NCI-H2107 treated with DMSO at 0.1 percent for 48 hours (cell line): ENCODE data around the gene AMOTL1.
A peak's percentile ranks its signal among the peaks of the same experiment; 100 is the strongest.

Source experiments
- DNase-seq: peaks from one replicate; lab custom pipeline; 2025; ENCODE audit not compliant: unreplicated experiment; lab: John Stamatoyannopoulos, UW

Gene AMOTL1

DNA sequence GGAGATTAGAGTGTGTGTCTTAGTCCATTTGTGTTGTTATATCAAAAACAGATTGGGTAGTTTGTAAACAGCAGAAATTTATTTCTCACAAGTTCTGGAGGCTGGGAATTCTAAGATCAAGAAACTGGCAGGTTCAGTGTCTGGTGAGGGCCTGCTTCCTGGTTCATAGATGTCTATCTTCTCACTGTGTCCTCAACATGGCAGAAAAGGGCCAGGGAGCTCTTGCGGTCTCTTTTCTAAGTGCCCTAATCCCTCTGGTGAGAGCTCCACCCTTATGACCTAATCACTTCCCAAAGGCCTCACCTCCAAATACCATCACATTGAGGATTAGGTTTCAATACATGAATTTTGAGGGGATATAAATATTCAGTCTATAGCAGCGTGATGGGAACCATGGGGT is 25.5 kb upstream of the AMOTL1 start:
- DNase-seq = no peak

GRCh38 chr11:94746721-94747120 is 21.4 kb upstream of the AMOTL1 start:
- no peak for DNase-seq

DNA sequence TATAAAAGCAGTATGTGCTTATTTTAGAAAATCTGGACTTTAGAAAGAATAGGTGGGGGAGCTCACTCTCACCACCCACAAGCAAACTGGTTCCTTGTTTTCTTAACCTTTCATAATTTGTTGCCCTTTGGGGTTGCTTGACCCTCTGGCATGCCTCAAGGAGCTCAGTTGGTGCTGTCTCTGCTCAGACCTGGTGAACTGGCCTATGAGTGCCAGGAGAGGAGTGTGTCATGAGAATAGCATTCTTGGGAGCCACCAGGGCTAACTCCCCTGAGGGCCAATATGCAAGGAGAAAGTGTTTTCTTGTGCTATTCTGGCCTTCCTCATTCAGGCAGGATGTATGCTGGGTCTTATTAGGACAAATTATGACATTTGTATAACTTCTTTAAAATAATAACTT is 21.0 kb upstream of the AMOTL1 start:
- no peak for DNase-seq

DNA sequence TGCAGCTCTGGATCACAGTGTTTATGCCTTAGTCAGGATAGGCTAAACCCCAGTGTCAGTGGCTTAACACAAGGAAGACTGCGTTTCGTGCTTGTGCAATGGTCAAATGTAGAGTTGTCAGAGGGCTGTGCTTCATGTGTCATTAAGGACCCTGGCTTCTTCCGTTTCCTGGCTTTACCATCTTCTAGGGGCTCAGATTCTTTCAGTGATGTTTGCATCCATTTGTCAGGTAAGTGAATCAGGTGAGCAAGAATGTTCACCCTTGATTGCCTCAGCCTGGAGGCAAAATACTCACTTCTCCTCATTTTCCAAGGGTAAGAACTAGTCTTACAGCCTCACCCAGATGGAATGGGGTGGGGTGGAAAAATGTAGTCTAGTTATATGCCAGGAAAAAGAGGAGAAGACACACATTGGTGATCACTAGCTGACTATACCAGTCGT is 20.5 kb upstream of the AMOTL1 start:
- DNase-seq = no peak

GRCh38 chr11:94749369-94749768 is 18.8 kb upstream of the AMOTL1 start:
- no peak for DNase-seq

GRCh38 chr11:94750319-94751217 is 17.6 kb upstream of the AMOTL1 start:
- DNase-seq = no peak

GRCh38 chr11:94751218-94751609 is 16.9 kb upstream of the AMOTL1 start:
- DNase-seq = no peak

GRCh38 chr11:94751786-94752185 is 16.4 kb upstream of the AMOTL1 start:
- DNase-seq = no peak

GRCh38 chr11:94753630-94754029 is 14.5 kb upstream of the AMOTL1 start:
- no peak for DNase-seq

DNA sequence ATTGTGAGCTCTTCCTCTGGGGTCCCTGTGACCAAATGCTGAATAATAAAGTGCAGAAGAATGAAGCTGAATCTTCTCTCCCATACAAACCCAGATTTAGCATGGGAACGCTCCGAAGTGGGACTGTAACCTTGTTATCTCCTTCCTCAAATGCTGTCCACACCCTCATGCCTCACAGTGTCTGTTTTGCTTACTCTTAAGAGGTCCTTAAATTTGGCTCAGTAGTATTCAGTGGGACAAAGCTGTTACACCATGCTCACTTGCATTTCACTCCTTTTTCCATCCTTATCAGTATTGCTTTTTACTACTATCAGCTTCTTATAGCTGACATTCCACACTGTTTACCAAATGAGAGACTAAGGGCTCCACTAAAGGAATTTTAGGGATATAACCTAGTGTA is 13.8 kb upstream of the AMOTL1 start:
- no peak for DNase-seq

DNA sequence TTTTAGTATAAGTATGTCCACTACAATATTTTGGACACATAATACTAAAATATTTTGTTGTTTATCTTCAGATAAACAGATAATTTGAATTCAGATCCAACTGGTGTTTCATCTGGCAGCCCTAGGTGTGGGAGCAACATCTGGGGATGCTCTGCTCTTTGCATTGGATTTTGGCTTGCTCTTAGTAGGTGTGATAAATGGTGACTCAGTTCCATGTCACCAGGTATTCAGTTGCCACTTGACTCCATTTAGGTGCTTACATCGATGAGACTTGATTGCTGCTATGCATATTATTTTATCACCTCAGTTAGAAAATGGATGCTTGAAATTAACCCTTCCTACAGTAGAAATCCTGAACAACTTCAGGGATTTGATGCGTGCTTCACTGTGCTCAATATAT is 13.3 kb upstream of the AMOTL1 start:
- DNase-seq = no peak

DNA sequence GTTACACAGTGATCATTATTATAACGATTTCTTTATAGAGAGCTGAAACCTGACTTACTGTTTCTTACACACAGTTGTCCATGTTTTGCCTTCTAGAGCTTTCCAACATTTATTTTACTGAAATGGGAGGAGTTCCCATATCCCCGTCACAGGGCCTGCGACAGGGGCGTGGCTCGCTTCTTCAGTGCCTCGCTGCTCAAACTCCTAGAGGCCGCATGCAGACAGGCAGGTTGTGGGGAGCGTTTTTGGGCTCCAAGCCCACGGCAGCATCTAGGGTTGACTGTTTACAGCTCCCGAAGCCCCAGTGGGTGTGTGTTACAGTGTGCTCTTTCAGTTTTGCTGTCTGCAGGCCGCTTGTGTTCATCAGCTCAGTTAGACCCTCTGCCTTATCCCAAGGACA is 12.7 kb upstream of the AMOTL1 start:
- DNase-seq = no peak

DNA sequence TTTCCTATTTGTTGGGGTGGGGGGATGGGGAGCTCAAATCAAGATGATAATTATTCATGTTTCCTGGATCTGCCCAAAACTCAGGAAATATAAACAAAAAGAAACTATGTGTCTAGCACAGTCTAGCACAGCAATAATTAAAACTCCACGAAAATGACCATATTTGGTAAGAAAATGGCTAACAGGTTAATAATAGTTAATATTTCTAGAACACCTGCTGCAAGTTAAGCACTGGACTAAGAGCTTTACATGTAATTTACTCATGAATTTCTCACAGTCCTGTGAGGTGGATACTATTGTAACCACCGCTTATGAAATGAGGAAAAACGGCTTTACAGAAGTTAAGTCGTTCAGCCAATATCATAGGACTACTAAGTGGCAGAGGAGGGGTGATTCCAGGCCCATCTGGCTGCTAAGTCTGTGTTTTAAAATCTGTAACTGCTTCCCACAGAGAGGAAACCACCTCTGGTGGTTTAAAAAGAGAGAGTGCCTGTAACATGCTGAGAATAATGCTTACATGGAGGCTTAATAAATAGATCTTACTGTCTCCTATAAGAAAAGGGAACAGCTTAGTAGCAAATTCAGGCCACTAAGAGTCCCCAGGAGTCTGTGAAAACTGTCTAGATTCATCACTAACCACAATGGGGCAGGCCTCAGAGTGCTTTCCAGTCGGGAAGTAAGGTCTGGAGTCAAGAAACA is 11.0 kb upstream of the AMOTL1 start:
- peak; percentile 10 for DNase-seq

DNA sequence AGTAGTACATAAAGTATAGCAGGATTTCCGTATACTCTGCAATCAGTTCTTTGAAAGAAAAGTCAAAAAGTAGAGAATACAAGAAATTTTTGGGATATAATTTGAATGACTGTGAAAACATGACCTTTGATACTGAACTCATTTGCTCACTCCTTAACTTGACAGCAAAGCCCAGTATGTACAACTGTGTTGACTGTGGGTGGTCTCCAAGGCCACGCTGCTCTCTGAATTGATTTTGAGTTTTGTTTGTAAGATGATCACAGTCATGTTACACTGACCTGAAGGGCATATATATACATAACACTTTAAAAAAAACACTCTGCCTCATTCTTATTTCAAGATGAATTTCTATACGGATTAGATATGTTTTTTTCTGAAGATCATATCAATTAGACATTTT is 9.5 kb upstream of the AMOTL1 start:
- no peak for DNase-seq

DNA sequence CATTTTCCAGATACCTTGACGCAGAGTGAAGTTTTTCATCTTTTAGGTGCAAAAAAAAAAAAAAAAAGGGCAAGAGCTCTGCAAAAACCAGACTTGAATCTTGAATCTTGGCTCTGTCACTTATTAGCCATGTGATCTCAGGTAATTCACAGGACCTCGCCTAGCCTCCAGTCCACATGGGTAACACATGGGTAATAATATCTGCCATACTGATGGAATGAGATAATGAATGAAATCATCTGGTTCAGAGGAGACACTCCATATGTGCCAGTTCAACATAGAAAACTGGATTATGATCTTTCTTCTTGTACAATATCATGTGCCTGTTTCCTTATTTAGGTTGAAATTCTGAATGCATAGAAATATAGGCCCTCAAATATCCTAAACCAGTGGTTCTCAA is 8.6 kb upstream of the AMOTL1 start:
- DNase-seq = no peak

GRCh38 chr11:94760296-94760695 is 7.9 kb upstream of the AMOTL1 start:
- DNase-seq = no peak

DNA sequence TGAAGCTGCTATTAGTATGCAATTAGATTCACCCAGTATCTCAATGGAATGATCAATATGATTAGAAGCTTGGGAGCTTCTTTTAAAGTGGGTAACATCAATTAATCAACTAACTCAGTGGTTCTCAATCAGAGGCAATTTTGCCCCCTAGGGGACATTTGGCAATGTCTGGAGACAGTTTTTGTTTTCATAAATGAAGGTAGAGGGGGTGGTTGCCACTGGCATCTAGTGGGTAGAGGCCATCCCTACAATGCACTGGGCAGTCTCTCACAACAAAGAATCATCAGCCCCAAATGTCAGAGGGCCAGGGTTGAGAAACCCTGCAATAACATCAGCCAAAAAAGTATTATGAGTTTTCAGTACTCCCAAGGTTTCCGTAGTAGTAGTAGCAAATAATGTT is 5.9 kb upstream of the AMOTL1 start:
- DNase-seq = no peak

DNA sequence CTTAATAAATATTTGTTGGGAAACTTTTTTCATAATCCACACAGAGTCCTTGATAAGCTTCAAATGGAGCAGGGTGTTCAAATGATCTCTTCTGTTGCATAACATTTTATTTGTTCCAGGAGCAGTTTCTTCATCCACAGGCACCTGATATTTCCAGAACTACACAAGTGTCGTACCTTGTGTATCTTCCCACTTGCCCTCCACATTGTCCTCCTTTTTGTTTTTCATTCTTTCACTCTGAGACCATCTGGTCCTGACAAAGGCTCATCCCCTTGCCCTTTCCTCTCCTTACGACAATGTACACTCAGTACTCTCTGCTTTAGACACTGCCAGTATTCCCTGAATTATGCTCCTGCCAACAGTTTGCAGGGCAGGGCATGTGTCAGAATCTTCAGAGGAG is 5.2 kb upstream of the AMOTL1 start:
- no peak for DNase-seq

DNA sequence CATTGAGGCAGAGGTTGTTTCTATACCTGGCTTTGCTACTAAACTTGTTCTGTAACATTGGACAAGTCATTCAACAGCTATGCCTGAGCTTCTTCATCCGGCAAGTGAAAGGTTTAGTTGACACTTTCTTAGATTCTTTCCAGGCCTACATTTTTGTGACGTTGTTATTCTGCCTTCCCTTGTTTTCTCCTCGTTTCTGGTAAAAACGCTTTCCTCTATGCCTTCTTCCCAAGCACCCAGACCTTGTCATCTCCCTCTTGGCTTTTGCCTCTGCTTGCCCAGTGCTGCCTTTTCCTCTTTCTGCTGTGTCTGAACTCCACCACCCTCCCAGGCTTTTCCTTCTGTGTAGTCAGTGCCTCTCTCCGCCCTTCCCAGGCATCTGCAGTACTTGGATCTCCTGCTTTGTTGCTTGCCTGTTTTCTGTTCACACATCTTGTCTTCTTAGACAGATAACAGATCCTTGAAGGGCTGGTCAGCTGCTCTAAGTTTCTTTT is 1.4 kb upstream of the AMOTL1 start:
- no peak for DNase-seq

DNA sequence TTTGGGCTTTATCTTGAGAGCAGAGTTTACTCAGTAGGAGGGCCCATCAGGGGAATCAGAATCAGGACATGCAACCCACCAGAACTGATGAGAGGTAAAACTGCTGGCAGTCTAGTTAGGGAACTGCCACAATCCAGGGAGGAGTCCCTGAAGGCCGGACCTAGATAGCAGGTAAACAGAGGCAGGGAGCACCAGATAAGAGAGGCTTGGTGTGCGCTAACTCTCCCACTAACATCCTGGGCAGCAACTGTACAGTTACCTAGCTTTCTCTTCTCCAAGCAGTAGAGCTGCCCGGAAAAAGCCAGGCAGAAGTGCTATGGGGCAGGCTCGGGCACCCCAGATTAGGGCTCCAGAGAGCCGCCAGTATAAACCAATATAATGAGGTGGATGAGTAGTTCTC is 865 bp upstream of the AMOTL1 start:
- DNase-seq = no peak

- peak; percentile 7 for DNase-seq
Observed at GRCh38 chr11:94768602-94769541, 716 bp downstream of the AMOTL1 start.
